H1 (cell line): ENCODE results near the gene KRTAP5-8. TPM values are rescaled to one million over a fixed set of nuclear protein-coding genes. Genes with fewer than 3 reads are reported as not detected.

Experiments
- CTCF ChIA-PET: fragments of 300-600 bp; sonication (Branson Sonifier 250); formaldehyde crosslinking; loops from one replicate; lab custom pipeline; 2021; ENCODE audit not compliant: partially characterized antibody; lab: Charles Lee
- POLR2A ChIA-PET: fragments of 300-600 bp; sonication (Branson Sonifier 250); formaldehyde crosslinking; loops from one replicate; lab custom pipeline; 2021; ENCODE audit warnings: inconsistent platforms; ENCODE audit not compliant: partially characterized antibody; lab: Charles Lee
- DNase-seq, 2 experiments: peaks; one replicate each; pipeline versions ENCODE4 v3.0.0 to v3.0.0-alpha.2; 2010 to 2022; ENCODE audit warnings: low spot score in 2 of 2, low read depth in 1 of 2, mixed read lengths in 1 of 2
- FAIRE-seq: peaks from 2 replicates; lab custom pipeline; 2011; peaks lifted over from hg19 to GRCh38; lab: Jason Lieb, UNC
- H2AFZ ChIP-seq: 2 replicates; pipeline ENCODE4 v1.8.1; 2012; ENCODE audit warnings: low read length, inconsistent platforms
- H2AK5ac ChIP-seq: 2 replicates; pipeline ENCODE4 v1.6.1; 2013; ENCODE audit warnings: low read depth, low read length
- H2BK120ac ChIP-seq: replicated peaks from 2 replicates; pipeline ENCODE3; 2013; ENCODE audit warnings: low read depth, low read length, inconsistent platforms
- H2BK12ac ChIP-seq: 2 replicates; pipeline ENCODE4 v1.6.1; 2013; ENCODE audit warnings: low read depth, low read length
- H2BK15ac ChIP-seq: 2 replicates; pipeline ENCODE4 v1.6.1; 2013; ENCODE audit warnings: low read length
- H2BK20ac ChIP-seq: 2 replicates; pipeline ENCODE4 v1.6.1; 2013; ENCODE audit warnings: low read length
- H2BK5ac ChIP-seq: 2 replicates; pipeline ENCODE4 v1.6.1; 2013; ENCODE audit warnings: low read depth, low read length
- H3K14ac ChIP-seq: 2 replicates; pipeline ENCODE4 v1.6.1; 2013; ENCODE audit warnings: inconsistent platforms; ENCODE audit not compliant: insufficient read length
- H3K18ac ChIP-seq: 2 replicates; pipeline ENCODE4 v1.6.1; 2013; ENCODE audit warnings: low read length; ENCODE audit errors: extremely low read depth
- H3K23ac ChIP-seq: 2 replicates; pipeline ENCODE4 v1.6.1; 2013; ENCODE audit warnings: inconsistent platforms; ENCODE audit not compliant: insufficient read length
- H3K23me2 ChIP-seq: 2 replicates; pipeline ENCODE4 v1.6.1; 2013; ENCODE audit warnings: low read depth, low read length
- H3K27ac ChIP-seq: 2 replicates; pipeline ENCODE4 v1.6.1; 2011; ENCODE audit warnings: low read depth, low read length, inconsistent platforms
- H3K27me3 ChIP-seq, 4 experiments: replicated peaks in 1 of 4; 1 replicate in 1 of 4; 2 replicates in 3 of 4; pipeline versions ENCODE4 v1.6.1 to v1.8.1; 2011 to 2013; ENCODE audit warnings: low read length in 3 of 4, mild to moderate bottlenecking in 3 of 4, inconsistent platforms in 2 of 4, mixed read lengths in 2 of 4, moderate library complexity in 1 of 4; ENCODE audit not compliant: control insufficient read depth in 3 of 4, insufficient read depth in 3 of 4; ENCODE audit errors: extremely low read depth in 1 of 4
- H3K36me3 ChIP-seq, 4 experiments: 2 replicates each; pipeline versions ENCODE4 v1.6.1 to v1.8.1; 2011 to 2013; ENCODE audit warnings: mild to moderate bottlenecking in 4 of 4, low read length in 3 of 4, moderate library complexity in 2 of 4, control low read depth in 1 of 4, inconsistent platforms in 1 of 4; ENCODE audit not compliant: insufficient read depth in 4 of 4, control insufficient read depth in 2 of 4
- H3K4ac ChIP-seq: replicated peaks from 2 replicates; pipeline ENCODE3; 2013; ENCODE audit warnings: low read length, low read depth, mixed read lengths, inconsistent platforms; ENCODE audit not compliant: insufficient read length
- H3K4me1 ChIP-seq, 4 experiments: replicated peaks in 1 of 4; 1 replicate in 1 of 4; 2 replicates in 3 of 4; pipeline versions ENCODE4 v1.6.1 to v1.8.1; 2011 to 2013; ENCODE audit warnings: low read length in 3 of 4, inconsistent platforms in 2 of 4, mixed read lengths in 1 of 4; ENCODE audit not compliant: insufficient read depth in 4 of 4, control insufficient read depth in 3 of 4
- H3K4me2 ChIP-seq, 2 experiments: 2 replicates each; pipeline versions ENCODE4 v1.6.1 to v1.8.1; 2011 to 2013; ENCODE audit warnings: low read depth in 2 of 2, low read length in 2 of 2, control low read depth in 1 of 2, inconsistent platforms in 1 of 2, mild to moderate bottlenecking in 1 of 2; ENCODE audit not compliant: insufficient read depth in 1 of 2
- H3K4me3 ChIP-seq, 4 experiments: fragments of 200-600, 300-600 bp in 1 of 4; sonication (generic), shearing (Covaris generic), sonication (Bioruptor Twin) in 1 of 4; 2 replicates each; pipeline versions ENCODE4 v1.5.1 to v1.8.1; 2011 to 2016; ENCODE audit warnings: low read length in 4 of 4, low read depth in 3 of 4, control low read depth in 2 of 4, inconsistent platforms in 2 of 4, mild to moderate bottlenecking in 2 of 4, mixed read lengths in 1 of 4, moderate library complexity in 1 of 4; ENCODE audit not compliant: insufficient read depth in 2 of 4; ENCODE audit errors: extremely low read depth in 1 of 4
- H3K56ac ChIP-seq: replicated peaks from 2 replicates; pipeline ENCODE3; 2013; ENCODE audit warnings: low read depth, mild to moderate bottlenecking, mixed read lengths, low read length, inconsistent platforms; ENCODE audit not compliant: insufficient read length
- H3K79me1 ChIP-seq: 2 replicates; pipeline ENCODE4 v1.6.1; 2013; ENCODE audit warnings: low read depth, low read length, control low read depth
- H3K79me2 ChIP-seq, 2 experiments: 2 replicates each; pipeline versions ENCODE4 v1.6.1 to v1.8.1; 2012 to 2013; ENCODE audit warnings: low read length in 2 of 2, mild to moderate bottlenecking in 2 of 2, inconsistent platforms in 1 of 2; ENCODE audit not compliant: insufficient read depth in 2 of 2, control insufficient read depth in 1 of 2
- H3K9ac ChIP-seq, 4 experiments: replicated peaks in 1 of 4; 1 replicate in 1 of 4; 2 replicates in 3 of 4; pipeline versions ENCODE4 v1.6.1 to v1.8.1; 2011 to 2013; ENCODE audit warnings: low read depth in 3 of 4, low read length in 3 of 4, control low read depth in 2 of 4, mild to moderate bottlenecking in 2 of 4, moderate library complexity in 2 of 4, inconsistent platforms in 1 of 4; ENCODE audit errors: extremely low read depth in 1 of 4
- H3K9me3 ChIP-seq, 2 experiments: 2 replicates each; pipeline versions ENCODE4 v1.6.1 to v1.8.1; 2012 to 2013; ENCODE audit warnings: mild to moderate bottlenecking in 2 of 2, moderate library complexity in 2 of 2, control low read depth in 1 of 2, inconsistent platforms in 1 of 2, low read depth in 1 of 2, low read length in 1 of 2, mixed read lengths in 1 of 2; ENCODE audit not compliant: insufficient read depth in 2 of 2
- H4K20me1 ChIP-seq, 2 experiments: replicated peaks in 1 of 2; 2 replicates each; pipeline versions ENCODE3 to v1.8.1; 2011 to 2013; ENCODE audit warnings: inconsistent platforms in 2 of 2, low read length in 2 of 2, mild to moderate bottlenecking in 1 of 2; ENCODE audit not compliant: insufficient read depth in 2 of 2, control insufficient read depth in 1 of 2
- H4K5ac ChIP-seq: 2 replicates; pipeline ENCODE4 v1.6.1; 2013; ENCODE audit warnings: low read length, low read depth, mixed read lengths, inconsistent platforms; ENCODE audit not compliant: insufficient read length
- H4K8ac ChIP-seq: 2 replicates; pipeline ENCODE4 v1.8.0; 2013; ENCODE audit warnings: mild to moderate bottlenecking, moderate library complexity, low read length, inconsistent platforms; ENCODE audit not compliant: insufficient read depth; ENCODE audit errors: extremely low read depth
- H4K91ac ChIP-seq: replicated peaks from 2 replicates; pipeline ENCODE3; 2013; ENCODE audit warnings: low read length, mixed read lengths, inconsistent platforms; ENCODE audit not compliant: insufficient read length
- BACH1 ChIP-seq: IDR thresholded peaks from 2 replicates; pipeline ENCODE4 v1.6.1; 2012; ENCODE audit warnings: low read length, improper control_type of control experiment
- WGBS, 2 experiments: shearing (Covaris generic) in 1 of 2; methylation state at CpG; one replicate each; pipeline versions ENCODE4 v1.1.6 to v1.1.7; 2013 to 2015; ENCODE audit warnings: low lambda C conversion rate in 2 of 2, mixed read lengths in 2 of 2, inconsistent platforms in 1 of 2, low coverage in 1 of 2, missing lambda C conversion rate in 1 of 2; ENCODE audit not compliant: insufficient replicate concordance in 2 of 2, insufficient coverage in 1 of 2, insufficient read length in 1 of 2; ENCODE audit errors: extremely low coverage in 1 of 2, missing lambda C conversion rate in 1 of 2; 5-methylcytosine and 5-hydroxymethylcytosine counted together
- polyA plus RNA-seq, 7 experiments: library from polyadenylated mRNA; depleted of rRNA in 3 of 7; stranded (reverse) in 5 of 7; unstranded in 2 of 7; fragments of >200 nt in 5 of 7; fragments of 200-250 nt in 2 of 7; gene quantifications; 1 replicate in 5 of 7; 2 replicates in 1 of 7; 4 replicates in 1 of 7; pipeline versions ENCODE4 v1.2.1 to v1.2.3, GENCODE V29; 2011 to 2013; ENCODE audit warnings: missing spikeins in 2 of 7, mixed read lengths in 2 of 7
- total RNA-seq: library from RNA; stranded (reverse); fragmentation: NEBNext Ultra II Directional; extraction: Animal tissue kit (Norgen Biotek cat#: 25700); gene quantifications from 2 replicates; pipeline ENCODE4 v1.2.1, GENCODE V29; 2021

The KRTAP5-8 gene
- total and polyA plus RNA-seq, 2 of the 8 experiments (the other 6 are each of a cell fraction or from before 2014, with no cell fraction given): not detected

DNA sequence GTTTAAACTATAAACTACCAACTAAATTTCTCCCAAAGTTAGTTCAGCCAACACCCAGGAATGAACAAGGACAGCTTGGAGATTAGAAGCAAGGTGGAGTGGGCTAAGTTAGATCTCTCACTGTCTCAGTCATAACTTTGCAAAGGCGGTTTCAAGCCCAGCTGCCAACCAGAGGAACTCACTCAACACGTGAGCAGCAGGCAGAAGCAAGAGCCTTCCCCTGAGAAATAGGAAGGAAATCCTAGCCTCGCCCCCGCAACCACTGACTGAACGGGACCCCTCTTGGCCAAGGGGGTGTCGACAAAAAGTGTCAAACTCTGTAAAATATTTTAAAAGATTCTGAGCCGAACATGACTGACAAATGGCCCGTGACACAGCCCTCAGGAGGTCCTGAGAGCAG lies 6.0 kb downstream of the KRTAP5-8 start:
- Histone ChIP-seq H3K4me1 (no peaks in the 10 kb centered on the region; a peak in 1 of 7 replicates), H3K9ac (no peak overlapping the region), H3K56ac (no peak overlapping the region), H3K4me3 (no peak overlapping the region), H4K91ac (no peak overlapping the region), H3K18ac (no peak overlapping the region), H4K5ac (no peak overlapping the region), H3K79me2 (no peaks in the 10 kb centered on the region), H3K9me3 (no peaks in the 10 kb centered on the region; a peak in 1 of 4 replicates), H2BK12ac (no peak overlapping the region), H2AK5ac (no peak overlapping the region), H2BK15ac (no peak overlapping the region), H2BK5ac (no peak overlapping the region), H4K20me1 (no peaks in the 10 kb centered on the region), H2BK120ac (no peak overlapping the region), H2BK20ac (no peak overlapping the region), H3K79me1 (no peaks in the 10 kb centered on the region), H3K36me3 (no peaks in the 10 kb centered on the region), H3K23ac (no peak overlapping the region), H3K4ac (no peak overlapping the region), H3K14ac (no peak overlapping the region), H3K23me2 (no peaks in the 10 kb centered on the region), H3K4me2 (no peak overlapping the region), H4K8ac (no peak overlapping the region), H3K27ac (no peak overlapping the region), H3K27me3 (no peaks in the 10 kb centered on the region), H2AFZ (no peak overlapping the region; the same call in 1 of the 2 replicates)
- no peak for FAIRE-seq
- CTCF ChIA-PET: interaction anchor here (0.6 to 5.6 kb wide), 3 partner anchors 19 to 448 kb away, joined by 3 to 28 read pairs (median 3); no protein-coding TSS in a partner anchor
- no peak for TF ChIP-seq BACH1
- 90% methylated on average over 8 of the region's 8 CpGs; no CpG with 5 or more reads in 1 of the 2 experiments for WGBS, 2 experiments
- POLR2A ChIA-PET: no interaction called here
- DNase-seq: no peak
